GM19099 (cell line): Measurements from ENCODE around the gene SMIM15.

ENCODE experiments used
- POLR2A ChIP-seq: IDR thresholded peaks from 3 replicates; pipeline ENCODE4 v1.6.1; 2011; ENCODE audit warnings: low read depth; ENCODE audit not compliant: insufficient read length; ENCODE audit errors: extremely low read depth

SMIM15 gene

GRCh38 chr5:61130289-61130688, 32.0 kb downstream of the SMIM15 start:
- no peak for TF ChIP-seq POLR2A

- no peak for TF ChIP-seq POLR2A
Observed at GRCh38 chr5:61123145-61123544, 39.1 kb downstream of the SMIM15 start.

- TF ChIP-seq POLR2A, result no peak
Observed at GRCh38 chr5:61120534-61120933, 41.7 kb downstream of the SMIM15 start.

- no peak for TF ChIP-seq POLR2A
Observed at GRCh38 chr5:61119066-61119465, 43.2 kb downstream of the SMIM15 start.

GRCh38 chr5:61115968-61116367, 46.3 kb downstream of the SMIM15 start:
- TF ChIP-seq POLR2A, result no peak

GRCh38 chr5:61114441-61114840, 47.8 kb downstream of the SMIM15 start:
- TF ChIP-seq POLR2A, result no peak
